ENCODE data around the gene NHLRC4. TPM values are rescaled to one million over a fixed set of nuclear protein-coding genes. Genes with fewer than 3 reads are reported as not detected.
A peak's percentile ranks its signal among the peaks of the same experiment; 100 is the strongest.

The NHLRC4 gene
- total RNA-seq, 2 donors from 2014 or later: 1.1 TPM

DNA sequence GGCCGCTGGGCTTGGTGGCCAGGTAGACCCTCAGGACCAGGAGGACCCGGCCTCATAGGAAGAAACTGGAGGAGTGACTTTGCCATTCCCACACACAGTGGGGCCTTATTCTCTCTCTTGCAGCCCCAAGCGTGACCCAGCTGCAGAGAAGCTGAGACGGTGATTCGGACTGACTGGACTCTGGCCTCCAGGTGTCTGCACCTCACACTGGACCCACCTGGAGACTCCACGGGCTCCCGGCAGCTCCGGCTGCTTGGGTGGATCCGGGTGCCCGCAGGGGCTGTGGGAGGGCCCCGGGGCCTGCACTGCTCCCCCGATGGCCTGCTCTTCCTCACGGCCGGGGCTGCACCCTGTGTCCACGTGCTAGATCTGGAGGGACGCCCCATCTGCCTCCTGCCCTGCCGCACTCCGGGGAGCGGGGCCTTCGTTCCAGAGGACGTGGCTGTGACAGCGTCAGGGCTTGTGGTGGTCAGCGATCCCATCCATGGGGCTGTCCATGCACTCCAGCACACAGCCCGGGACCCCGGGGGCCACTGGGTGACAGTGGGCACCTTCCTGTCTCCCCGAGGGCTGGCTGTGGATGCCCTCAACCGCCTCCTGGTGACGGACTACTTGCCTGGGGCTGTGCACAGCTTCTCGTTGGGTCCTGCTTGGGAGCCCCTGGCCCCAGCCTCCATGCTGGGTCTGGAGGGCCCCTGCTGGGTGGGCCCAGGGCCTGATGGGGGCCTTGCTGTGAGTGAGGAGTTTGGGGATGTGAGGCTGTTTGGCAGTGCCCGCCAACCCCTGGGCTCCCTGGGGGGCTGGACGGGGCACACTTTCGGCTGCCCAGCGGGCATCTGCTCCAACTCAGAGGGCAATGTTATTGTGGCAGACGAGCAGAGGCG lies 810 bp downstream of the NHLRC4 start:
- TF ChIP-seq CTCF (conservative IDR thresholded peaks at IDR 0.05): no peak
- no peak overlapping the region for H3K27ac Mint-ChIP-seq
- H3K27me3 Mint-ChIP-seq (ENCODE audit: insufficient read depth): peaks cover under 1% of the 10 kb centered on the region
- Histone ChIP-seq H3K4me3 (ENCODE audit: low read length) (no peak overlapping the region), H3K9ac (ENCODE audit: extremely low read depth, low read length, poor library complexity, severe bottlenecking) (no peak overlapping the region), H3K9me3 (ENCODE audit: control insufficient read depth, low read length) (no peaks in the 10 kb centered on the region), H3K4me1 (ENCODE audit: control insufficient read depth, insufficient read depth, low read length) (peaks cover 7% of the 10 kb centered on the region), H3K27ac (ENCODE audit: low read depth, low read length) (no peak overlapping the region), H3K36me3 (ENCODE audit: control insufficient read depth, insufficient read depth, low read length) (peaks cover 4% of the 10 kb centered on the region), H3K27me3 (ENCODE audit: control insufficient read depth, insufficient read depth, low read length, poor library complexity, severe bottlenecking) (peaks cover 1% of the 10 kb centered on the region)
- H3K4me1 Mint-ChIP-seq: peaks cover 21% of the 10 kb centered on the region
- no peak overlapping the region for H3K4me3 Mint-ChIP-seq
- H3K9me3 Mint-ChIP-seq: no peaks in the 10 kb centered on the region
- 94 to 97% methylated on average over 22 to 35 of the region's 35 CpGs for WGBS, 2 experiments (ENCODE audit: insufficient coverage in 1 of 2, insufficient read length in 1 of 2)
- H3K36me3 Mint-ChIP-seq (ENCODE audit: low read depth): peaks cover 6% of the 10 kb centered on the region
- no peak for DNase-seq

DNA sequence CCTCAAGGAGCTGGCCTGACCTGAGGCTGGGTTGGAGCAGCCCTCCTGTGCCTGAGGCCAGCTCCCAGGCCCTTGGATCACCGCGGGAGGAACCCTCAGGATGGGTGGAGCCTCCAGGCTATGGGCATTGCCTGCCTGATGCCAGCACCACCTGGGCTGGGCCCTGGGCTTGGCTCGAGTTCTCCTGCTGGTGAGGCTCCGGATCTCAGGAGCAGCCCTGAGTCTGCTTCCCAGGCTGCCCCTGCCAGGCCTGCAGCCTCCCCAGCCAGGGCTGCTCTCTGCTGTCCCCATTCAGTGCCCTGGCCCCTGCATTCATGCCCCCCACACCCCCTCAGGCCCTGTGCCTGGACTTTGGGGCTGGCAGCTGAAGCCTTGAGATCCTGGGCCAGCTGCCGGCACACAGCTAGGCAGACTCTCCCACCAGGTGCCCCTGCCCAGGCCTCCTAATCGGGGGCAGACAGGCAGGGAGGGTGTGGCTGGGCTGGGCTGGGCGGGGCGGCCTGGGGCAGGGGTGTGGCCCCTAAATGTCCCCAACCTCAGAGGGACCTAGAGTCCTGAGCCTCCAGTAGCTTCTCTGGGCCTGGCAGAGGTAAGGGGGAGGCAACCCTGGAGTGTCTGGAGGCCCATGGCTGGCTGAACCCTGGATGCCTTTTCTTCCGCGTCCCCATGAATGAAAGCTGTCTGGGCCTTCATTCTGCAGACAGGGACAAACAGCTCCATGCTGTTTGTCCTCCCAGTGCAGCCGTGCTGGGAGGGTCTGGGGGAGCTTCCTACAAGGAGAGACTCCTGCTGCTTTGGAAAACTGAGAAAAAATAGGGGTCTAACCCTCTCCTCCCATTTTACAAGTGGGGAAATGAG lies 1.8 kb downstream of the NHLRC4 start:
- peak overlapping the region; percentile 86 for H3K27ac Mint-ChIP-seq
- H3K4me1 Mint-ChIP-seq: peaks cover 21% of the 10 kb centered on the region
- peaks cover 6% of the 10 kb centered on the region for H3K36me3 Mint-ChIP-seq (ENCODE audit: low read depth)
- no peaks in the 10 kb centered on the region for H3K27me3 Mint-ChIP-seq (ENCODE audit: insufficient read depth)
- no peak for DNase-seq
- Histone ChIP-seq H3K4me3 (ENCODE audit: low read length) (peak overlapping the region; percentile 72), H3K4me1 (ENCODE audit: control insufficient read depth, insufficient read depth, low read length) (peaks cover 7% of the 10 kb centered on the region), H3K9ac (ENCODE audit: extremely low read depth, low read length, poor library complexity, severe bottlenecking) (peak overlapping the region; percentile 25), H3K36me3 (ENCODE audit: control insufficient read depth, insufficient read depth, low read length) (peaks cover 4% of the 10 kb centered on the region), H3K27me3 (ENCODE audit: control insufficient read depth, insufficient read depth, low read length, poor library complexity, severe bottlenecking) (no peaks in the 10 kb centered on the region), H3K27ac (ENCODE audit: low read depth, low read length) (no peak overlapping the region), H3K9me3 (ENCODE audit: control insufficient read depth, low read length) (no peaks in the 10 kb centered on the region)
- peak overlapping the region; percentile 80 for H3K4me3 Mint-ChIP-seq
- no peak for TF ChIP-seq CTCF (conservative IDR thresholded peaks at IDR 0.05)
- H3K9me3 Mint-ChIP-seq: no peaks in the 10 kb centered on the region
- WGBS, 2 experiments (ENCODE audit: insufficient coverage in 1 of 2, insufficient read length in 1 of 2): 87 to 89% methylated on average over 11 of the region's 11 CpGs

GRCh38 chr16:569445-570254 lies 2.8 kb downstream of the NHLRC4 start, which contains the start of gene PIGQ:
PIGQ (plus strand) TSS chr16:569968; CDS start chr16:574075, 4,107 bp downstream.
- TF ChIP-seq CTCF (conservative IDR thresholded peaks at IDR 0.05): no peak
- peak within 1 kb of the TSS; percentile 84 for H3K4me3 ChIP-seq (ENCODE audit: low read length)
- H3K4me1 ChIP-seq (ENCODE audit: control insufficient read depth, insufficient read depth, low read length): peaks cover 7% of the 10 kb centered on the region
- H3K36me3 ChIP-seq (ENCODE audit: control insufficient read depth, insufficient read depth, low read length): peaks cover 4% of the 10 kb centered on the region
- Mint-ChIP-seq H3K36me3 (ENCODE audit: low read depth) (peaks cover 6% of the 10 kb centered on the region), H3K27me3 (ENCODE audit: insufficient read depth) (no peaks in the 10 kb centered on the region), H3K4me3 (peak within 1 kb of the TSS; percentile 80), H3K27ac (peak within 1 kb of the TSS; percentile 86), H3K9me3 (no peaks in the 10 kb centered on the region), H3K4me1 (peaks cover 21% of the 10 kb centered on the region)
- 2% methylated on average over 18 to 87 of the region's 87 CpGs for WGBS, 2 experiments (ENCODE audit: insufficient coverage in 1 of 2, insufficient read length in 1 of 2)
- H3K27me3 ChIP-seq (ENCODE audit: control insufficient read depth, insufficient read depth, low read length, poor library complexity, severe bottlenecking): no peaks in the 10 kb centered on the region
- peak within 1 kb of the TSS; percentile 71 for H3K9ac ChIP-seq (ENCODE audit: extremely low read depth, low read length, poor library complexity, severe bottlenecking)
- no peaks in the 10 kb centered on the region for H3K9me3 ChIP-seq (ENCODE audit: control insufficient read depth, low read length)
- DNase-seq: peak; percentile 89
- H3K27ac ChIP-seq (ENCODE audit: low read depth, low read length): peak within 1 kb of the TSS; percentile 60
